Measurements from ENCODE around the gene ATF7IP.

- TF ChIP-seq, protein P1, sequence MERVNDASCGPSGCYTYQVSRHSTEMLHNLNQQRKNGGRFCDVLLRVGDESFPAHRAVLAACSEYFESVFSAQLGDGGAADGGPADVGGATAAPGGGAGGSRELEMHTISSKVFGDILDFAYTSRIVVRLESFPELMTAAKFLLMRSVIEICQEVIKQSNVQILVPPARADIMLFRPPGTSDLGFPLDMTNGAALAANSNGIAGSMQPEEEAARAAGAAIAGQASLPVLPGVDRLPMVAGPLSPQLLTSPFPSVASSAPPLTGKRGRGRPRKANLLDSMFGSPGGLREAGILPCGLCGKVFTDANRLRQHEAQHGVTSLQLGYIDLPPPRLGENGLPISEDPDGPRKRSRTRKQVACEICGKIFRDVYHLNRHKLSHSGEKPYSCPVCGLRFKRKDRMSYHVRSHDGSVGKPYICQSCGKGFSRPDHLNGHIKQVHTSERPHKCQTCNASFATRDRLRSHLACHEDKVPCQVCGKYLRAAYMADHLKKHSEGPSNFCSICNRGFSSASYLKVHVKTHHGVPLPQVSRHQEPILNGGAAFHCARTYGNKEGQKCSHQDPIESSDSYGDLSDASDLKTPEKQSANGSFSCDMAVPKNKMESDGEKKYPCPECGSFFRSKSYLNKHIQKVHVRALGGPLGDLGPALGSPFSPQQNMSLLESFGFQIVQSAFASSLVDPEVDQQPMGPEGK (CRISPR knock-in tag; IDR thresholded peaks at IDR 0.05; ENCODE audit: borderline replicate concordance): no peak
- TF ChIP-seq BACH2 (CRISPR knock-in tag; IDR thresholded peaks at IDR 0.05; ENCODE audit: borderline replicate concordance) (no peak), ZNF565 (CRISPR knock-in tag; conservative IDR thresholded peaks at IDR 0.05; ENCODE audit: low read depth) (no peak), PPARA (CRISPR knock-in tag; IDR thresholded peaks at IDR 0.05; ENCODE audit: borderline replicate concordance) (no peak)
These were observed 1.7 kb downstream of the ATF7IP start for GRCh38 chr12:14367040-14367661.

Measured in SK-N-SH treated with all-trans-retinoic acid at 6 μM for 48 hours (cell line).